NT2/D1 (cell line): ENCODE results near the gene SNAP47.

Experiments used
- SUZ12 ChIP-seq: IDR thresholded peaks from 2 replicates; pipeline ENCODE4 v1.6.1; 2011; ENCODE audit not compliant: insufficient read length, insufficient read depth; ENCODE audit errors: extremely low read depth
- YY1 ChIP-seq: IDR thresholded peaks from 2 replicates; pipeline ENCODE4 v1.6.1; 2011; ENCODE audit not compliant: insufficient read length, insufficient read depth
- ZNF274 ChIP-seq: IDR thresholded peaks from 2 replicates; pipeline ENCODE4 v1.6.1; 2011; ENCODE audit warnings: mild to moderate bottlenecking, low read depth, low read length

- TF ChIP-seq ZNF274 (no peak), YY1 (no peak), SUZ12 (no peak)
Measured at GRCh38 chr1:227779685-227780084, 44.5 kb downstream of the SNAP47 start.
